ENCODE data around the gene GATAD2B.
"Not testable (repeated sequence)": the region's sequence is repeated elsewhere in the genome, so short reads cannot be mapped to it uniquely, and the experiment has no call there.

Gene GATAD2B

DNA sequence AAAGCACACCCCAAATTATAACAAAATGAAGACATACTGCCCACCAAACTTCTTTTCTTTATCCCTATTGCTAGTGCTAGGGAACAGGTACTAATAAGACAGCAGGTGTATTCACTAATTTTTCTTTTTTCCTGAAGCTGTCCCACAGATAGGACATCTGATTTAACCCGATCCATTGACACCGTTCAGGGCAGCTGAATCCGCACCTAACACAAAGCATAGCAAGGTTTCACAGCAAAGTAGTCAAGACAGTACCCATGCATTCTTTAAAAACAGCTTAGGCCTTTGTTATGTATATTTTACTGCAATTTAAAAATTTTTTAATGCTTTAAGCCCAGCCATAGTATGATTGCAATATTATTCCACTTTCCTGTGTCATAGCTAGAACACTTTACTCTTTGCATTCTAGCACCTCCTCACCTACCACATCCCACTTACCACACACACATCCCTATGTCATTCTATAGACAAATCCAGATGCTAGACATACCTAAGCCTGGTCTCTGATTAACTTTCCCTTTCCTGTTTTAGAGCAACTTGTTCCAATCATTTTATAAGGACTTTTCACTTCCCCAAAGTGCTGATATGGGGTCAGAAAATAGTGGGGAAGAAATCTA lies 40.4 kb downstream of the GATAD2B start:
- DNase-seq = peak in 1 of 3 donors; percentile 20

DNA sequence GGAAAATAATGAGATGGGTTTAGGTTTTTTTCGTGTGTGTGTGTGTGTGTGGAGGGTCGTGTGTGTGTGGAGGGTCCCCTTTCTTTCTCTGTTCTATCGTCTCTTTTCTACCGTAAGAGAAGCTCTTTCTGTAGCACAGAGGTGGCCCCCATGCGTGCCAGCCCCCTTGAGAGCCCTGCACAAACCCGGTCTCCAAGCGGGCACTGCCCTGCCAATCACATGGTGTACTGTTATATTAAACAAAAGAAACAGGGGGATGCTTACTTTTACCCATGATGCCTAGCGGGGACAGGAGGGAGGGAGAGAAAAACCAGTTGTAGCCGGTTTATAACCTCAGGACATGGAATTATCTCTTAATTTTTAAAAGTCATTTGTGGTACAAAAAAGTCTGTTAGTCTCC lies 41.0 kb downstream of the GATAD2B start:
- DNase-seq = no peak

DNA sequence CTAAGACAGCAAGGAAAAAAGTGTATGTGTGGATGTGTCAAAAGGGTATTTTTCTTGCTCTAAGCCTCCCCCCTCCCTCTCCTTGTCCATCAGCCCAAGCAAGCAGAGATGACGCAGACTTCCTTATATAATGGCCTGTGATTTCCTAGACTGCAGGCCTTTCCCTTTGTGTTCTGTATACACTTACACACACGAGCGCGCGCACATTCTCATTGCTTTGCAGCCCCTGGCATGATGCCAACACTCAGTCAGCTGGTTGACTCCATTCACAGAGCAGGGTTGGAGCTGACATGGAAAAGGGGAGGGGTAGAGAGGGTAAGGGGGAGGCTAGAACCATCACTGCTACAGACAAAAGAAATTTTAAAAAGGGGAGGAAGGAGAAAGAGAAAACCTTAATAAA lies 41.8 kb downstream of the GATAD2B start:
- peak; percentile 94 to 95 (median 95) for DNase-seq

DNA sequence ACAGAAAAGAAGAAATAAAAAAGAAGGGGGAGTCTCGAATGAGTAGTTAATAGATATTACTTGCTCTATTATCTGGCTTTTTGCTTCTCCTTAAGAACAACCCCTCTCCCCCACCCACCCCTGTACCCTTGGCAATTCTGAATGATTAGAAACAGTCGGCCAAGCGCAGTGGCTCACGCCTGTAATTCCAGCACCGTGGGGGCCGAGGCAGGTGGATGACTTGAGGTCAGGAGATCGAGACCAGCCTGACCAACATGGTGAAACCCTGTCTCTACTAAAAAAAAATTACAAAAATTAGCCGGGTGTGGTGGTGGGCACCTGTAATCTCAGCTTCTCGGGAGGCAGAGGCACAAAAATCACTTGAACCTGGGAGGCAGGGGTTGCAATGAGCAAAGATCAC lies 42.7 kb downstream of the GATAD2B start:
- no peak for DNase-seq

DNA sequence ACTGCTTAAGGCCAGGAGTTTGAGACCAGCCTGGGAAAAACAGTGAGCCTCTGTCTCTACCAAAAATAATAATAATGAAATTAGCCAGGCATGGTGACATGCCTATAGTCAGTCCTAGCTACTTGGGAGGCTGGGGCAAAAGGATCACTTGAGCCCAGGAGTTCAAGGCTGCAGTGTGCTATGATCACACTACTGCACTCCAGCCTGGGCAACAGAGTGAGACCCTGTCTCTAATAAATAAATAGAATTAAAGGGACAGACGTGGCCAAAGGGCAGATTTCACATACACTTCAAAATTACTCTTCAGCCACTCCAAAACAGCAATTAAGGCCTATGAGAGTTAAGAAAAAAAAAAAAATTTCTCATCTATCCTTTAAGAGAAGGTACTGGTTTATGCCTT lies 45.7 kb downstream of the GATAD2B start:
- no peak for DNase-seq

DNA sequence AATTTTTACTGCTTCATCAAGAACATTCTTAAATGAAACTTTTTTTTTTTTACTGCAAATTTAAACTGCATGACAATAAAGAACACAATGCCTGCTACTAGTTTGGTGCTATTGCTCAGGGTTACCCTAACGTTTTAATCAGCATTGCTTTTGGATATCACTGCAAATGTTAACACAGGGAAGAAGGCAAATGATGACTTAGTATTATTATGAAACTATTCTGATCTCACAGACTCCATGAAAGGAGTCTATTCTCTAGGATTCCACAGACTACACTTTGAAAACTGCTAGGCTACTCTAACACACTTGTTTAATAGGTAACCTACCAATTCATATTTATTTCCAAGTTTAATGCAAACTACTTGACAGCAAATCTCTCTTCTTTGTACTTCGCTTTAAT lies 49.8 kb downstream of the GATAD2B start:
- DNase-seq = peak in 1 of 3 donors; percentile 42

DNA sequence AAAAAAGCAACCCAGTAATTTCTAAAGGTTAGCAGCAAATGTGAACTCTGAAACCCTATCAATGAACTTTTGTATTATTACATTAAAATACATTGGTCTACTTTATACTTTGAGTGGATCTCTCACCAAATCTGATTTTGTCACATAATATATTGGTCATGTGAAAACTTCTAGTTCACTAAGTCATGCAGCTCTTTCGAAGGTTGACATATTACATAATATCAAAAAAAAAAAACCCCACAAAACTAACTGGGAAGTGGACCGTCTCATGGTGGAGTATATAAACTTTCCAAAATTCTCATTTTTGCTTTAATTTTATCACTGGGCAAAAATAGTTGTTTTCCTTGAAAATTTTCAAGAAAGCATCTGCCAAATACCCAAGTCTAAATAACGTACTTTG lies 50.4 kb downstream of the GATAD2B start:
- peak; percentile 34 to 79 (median 78) for DNase-seq

DNA sequence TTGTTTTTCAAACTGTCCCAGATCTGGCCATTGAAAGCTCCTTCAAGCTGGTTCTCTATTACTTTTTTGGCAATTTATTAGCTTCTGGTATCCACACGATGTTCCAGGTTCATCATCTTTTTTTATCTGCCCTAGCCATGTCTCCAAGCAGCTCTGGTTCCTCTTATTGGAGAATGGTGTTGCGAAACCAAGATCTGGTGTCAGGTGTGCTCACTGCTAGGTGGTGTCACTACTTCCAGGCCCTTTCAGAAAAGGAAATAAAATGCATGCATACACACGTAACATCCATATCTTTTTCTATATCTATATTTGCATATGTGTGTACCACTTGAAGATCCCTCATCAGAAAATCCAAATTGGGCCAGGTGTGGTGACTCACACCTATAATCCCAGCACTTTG lies 53.3 kb downstream of the GATAD2B start:
- DNase-seq = no peak

DNA sequence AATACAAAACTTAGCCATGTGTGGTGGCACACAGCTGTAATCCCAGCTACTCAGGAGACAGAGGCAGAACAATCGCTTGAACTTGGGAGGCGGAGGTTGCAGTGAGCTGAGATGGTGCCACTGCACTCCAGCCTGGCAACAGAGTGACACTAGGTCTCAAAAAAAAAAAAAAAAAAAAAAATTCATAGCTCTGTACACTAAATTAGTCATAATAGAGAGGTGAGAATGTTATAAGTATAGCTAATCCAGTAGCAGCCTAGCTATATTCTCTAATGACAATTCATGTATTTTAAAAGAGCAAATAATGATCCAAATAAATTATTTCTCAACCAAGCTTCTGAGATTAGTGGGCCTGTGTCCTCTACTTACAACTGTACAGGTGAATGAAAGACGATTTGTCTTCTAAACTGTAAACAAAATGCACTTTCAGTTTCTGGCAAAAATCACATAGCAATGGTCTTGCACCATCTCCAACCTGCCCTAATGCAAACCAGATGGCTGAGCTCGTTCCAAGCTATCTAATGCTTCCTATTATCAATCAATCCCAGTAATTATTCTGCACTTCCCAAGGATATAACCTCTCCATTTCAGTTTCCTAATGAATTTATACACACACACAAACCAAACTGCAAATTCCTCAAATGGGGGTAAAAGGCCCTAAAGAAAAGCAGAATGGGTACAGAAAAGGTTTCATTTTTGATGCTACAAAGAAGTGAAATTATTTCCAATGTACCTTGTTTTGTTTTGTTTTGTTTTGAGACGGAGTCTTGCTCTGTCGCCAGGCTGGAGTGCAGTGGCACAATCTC lies 56.5 kb downstream of the GATAD2B start:
- peak in 1 of 3 donors; percentile 14 for DNase-seq

DNA sequence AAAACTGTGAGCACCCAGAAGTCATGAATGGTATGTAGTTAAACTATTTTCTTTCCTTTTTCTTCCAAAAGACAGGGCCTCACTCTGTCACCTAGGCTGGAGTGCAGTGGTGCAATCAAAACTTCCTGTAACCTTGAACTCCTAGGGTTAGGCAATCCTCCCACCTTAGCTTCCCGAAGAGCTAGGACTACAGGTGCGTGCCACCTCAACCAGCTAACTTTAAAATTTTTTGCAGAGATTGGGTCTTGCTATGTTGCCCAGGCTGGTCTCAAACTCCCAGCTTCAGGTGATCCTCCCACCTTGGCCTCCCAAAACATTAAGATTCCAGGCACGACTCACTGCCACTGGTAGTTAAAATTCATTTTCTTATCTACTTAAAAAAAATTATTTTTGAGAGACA lies 62.5 kb downstream of the GATAD2B start:
- DNase-seq = no peak

DNA sequence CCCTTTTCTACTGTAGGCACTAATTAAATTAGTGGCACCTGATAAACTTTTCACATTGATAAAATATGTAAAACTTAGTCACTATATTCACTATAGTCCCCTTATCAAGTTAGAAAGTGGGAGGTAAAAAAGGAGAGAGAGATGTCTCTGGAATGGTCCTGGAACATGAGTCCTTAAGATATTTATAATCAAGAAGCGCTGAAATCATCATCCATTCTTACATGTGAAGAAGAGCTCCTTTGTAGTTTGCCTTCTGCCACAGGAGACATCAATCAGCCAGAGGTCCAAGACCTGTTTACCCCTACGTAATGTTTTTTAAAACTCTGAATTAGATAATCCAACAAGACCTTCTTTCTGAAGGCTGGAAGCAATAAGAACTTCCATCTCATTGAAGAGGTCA lies 65.3 kb downstream of the GATAD2B start:
- no peak for DNase-seq

DNA sequence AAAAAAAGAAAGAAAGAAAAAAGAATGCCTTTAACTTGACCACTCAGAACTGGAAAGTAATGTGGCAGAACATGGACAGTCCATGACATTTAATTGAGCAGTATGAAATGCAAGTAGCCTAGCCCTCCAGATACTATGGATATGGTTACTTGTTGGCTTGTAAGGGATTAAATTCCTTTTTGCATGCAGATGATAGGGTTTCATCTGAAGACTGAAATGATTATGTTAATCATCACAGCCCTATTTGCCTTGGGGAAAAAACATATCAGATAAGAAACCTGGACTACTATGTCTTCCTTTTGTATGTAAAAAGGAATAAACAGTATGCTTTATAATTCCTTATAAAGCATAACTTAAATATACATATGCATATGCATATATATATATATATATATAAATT lies 66.0 kb downstream of the GATAD2B start:
- no peak for DNase-seq

DNA sequence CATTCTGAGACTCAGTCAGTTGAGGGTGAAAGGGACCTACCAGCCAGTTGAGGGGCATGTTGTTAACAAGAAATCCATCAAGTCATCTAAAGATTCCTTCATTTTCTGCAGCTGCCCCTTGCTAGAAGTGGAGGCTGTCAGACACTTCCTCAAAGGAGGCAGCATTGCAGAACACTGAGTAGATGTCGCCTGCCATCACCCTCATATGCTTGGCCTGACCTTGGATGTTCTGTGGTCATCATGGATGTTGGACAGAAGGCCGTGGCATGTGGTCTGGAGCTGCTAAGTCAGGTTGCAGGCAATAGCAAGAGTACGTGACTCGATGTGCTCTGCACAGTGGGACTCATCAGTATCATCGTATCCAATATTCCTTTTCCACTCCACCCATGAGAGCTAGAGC lies 70.6 kb downstream of the GATAD2B start:
- DNase-seq = peak; percentile 26 to 47 (median 37)

DNA sequence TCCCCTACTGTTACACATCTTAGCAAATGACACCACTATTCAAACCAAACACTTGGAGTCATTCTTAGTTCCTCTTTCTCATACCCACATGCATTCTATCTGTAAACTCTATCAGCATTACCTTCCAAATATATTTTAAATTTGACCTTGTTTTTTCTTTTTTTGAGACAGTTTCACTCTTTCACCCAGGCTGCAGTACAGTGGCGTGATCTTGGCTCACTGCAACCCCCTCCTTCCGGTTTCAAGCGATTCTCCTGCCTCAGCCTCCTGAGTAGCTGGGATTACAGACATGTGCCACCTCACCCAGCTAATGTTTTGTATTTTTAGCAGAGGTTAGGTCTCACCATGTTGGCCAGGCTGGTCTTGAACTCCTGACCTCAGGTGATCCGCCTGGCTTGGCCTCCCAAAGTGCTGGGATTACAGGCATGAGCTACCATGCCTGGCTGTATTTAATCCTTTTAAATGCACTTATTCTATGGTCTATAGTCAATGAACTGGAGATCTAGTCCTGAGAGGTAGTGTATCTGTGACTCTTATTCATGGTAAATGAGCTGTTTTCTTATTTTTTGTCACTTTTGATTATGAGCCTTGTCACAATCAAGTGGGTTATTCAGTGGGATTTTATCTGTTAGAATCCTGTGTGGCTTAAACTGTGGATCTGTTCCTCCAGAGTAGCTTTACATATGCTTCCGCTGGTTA lies 73.1 kb downstream of the GATAD2B start:
- peak; percentile 37 to 56 (median 49) for DNase-seq

DNA sequence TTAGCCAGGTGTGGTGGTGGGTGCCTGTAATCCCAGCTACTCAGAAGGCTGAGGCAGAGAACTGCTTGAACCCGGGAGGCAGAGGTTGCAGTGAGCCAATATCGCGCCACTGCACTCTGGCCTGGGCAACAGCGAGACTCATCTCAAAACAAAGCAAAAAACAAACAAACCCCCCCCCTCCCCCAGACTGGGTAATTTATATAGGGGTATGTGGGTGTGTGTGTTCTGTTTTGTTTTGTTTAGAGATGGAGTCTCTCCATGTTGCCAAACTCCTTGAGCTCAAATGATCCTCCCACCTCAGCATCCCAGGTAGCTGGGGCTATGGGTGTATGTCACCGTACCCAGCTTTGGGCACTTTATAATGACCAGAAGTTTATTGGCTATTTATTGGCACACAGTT lies 74.0 kb downstream of the GATAD2B start:
- DNase-seq = no peak

DNA sequence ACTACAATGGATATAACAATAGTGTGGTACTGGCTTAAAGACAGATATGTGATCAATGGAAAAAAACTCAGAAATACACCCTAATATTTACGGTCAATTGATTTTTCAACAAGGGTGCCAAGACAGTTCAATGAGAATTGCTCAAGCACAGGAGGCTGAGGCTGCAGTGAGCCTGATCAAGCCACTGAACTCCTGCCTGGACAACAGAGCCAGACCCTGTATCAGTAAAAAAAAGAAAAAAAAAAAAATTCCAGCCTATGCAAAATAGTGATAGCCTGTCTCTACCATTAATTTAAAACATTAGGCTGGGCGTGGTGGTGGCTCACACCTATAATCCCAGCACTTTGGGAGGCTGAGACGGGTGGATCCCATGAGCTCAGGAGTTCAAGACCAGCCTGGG lies 77.6 kb downstream of the GATAD2B start:
- DNase-seq = no peak

DNA sequence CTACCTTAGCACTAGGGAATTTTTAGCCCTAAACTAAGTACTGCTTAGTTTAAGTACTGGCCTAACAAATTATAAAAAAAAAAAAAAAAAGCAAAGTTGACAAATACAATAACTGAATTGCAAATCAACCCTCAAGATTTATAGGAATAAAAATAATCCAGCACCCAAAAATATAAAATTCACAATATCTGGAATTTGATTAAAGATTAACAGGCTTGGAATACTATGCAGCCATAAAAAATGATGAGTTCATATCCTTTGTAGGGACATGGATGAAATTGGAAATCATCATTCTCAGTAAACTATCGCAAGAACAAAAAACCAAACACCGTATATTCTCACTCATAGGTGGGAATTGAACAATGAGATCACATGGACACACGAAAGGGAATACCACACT lies 78.4 kb downstream of the GATAD2B start:
- not testable (repeated sequence) for DNase-seq

DNA sequence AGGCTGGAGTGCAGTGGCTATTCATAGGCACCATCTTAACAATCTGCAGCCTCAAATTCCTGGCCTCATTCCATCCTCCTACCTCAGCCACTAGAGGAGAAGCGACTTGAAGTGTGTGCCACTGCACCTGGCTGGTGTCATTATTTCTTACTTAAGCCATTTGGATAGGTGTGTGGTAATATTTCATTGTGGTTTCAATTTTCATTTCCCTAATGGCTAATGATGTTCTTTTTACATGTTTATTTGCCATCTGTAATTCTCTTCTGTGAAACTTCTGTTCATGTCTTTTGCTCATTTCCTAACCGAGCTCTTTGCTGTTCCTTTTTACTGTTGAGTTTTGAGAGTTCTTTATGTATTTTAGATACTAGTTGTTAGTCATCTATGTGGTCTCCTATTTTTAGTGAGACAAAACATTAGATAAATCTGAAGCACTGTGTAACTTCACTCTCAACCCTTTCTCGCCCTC lies 80.7 kb downstream of the GATAD2B start:
- no peak for DNase-seq

DNA sequence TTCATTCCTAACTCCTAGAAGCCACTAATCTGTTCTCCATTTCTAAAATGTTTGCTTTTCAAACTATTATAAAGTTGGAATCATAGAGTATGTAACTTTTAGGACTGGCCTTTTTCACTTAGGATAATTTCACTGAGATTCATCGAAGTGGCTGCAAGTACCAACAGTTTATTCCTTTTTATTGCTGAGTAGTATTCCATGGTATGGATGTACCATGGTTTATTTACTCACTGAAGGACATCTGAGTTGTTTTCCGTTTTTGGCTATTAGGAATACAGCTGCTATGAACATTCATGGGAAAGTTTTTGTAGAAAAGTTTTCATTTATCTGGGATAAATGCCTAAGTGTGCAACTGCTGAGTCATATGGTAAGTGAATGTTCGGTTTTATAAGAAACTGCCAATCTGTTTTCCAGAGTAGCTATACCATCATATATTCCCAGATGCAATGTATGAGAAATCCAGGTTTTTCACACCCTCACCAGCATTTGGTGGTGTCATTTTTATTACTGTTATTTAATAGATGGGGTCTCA lies 81.2 kb downstream of the GATAD2B start:
- no peak for DNase-seq

DNA sequence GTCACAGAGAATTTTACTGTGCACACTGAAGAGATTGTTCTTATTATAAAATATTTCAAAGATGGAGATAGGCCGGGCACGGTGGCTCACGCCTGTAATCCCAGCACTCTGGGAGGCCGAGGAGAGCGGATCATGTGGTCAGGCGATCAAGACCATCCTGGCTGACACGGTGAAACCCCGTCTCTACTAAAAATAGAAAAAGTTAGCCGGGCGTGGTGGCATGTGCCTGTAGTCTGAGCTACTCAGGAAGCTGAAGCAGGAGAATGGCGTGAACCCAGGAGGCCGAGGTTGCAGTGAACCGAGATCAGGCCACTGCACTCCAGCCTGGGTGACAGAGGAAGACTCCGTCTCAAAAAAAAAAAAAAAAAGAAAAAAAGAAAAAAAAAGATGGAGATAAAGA lies 82.0 kb downstream of the GATAD2B start:
- not testable (repeated sequence) for DNase-seq

DNA sequence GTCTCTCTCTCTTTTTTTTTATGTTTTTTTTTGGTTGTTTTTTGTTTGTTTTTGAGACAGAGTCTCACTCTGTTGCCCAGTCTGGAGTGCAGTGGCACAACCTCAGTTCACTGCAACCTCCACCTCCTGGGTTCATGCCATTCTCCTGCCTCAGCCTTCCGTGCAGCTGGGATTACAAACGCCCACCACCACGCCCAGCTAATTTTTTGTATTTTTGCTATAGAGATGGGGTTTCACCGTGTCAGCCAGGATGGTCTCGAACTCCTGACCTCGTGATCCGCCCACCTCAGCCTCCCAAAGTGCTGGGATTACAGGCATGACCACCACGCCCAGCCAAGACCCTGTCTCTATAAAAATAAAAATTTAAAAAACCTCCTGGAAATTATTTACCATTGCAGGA lies 88.8 kb downstream of the GATAD2B start:
- DNase-seq = not testable (repeated sequence)

DNA sequence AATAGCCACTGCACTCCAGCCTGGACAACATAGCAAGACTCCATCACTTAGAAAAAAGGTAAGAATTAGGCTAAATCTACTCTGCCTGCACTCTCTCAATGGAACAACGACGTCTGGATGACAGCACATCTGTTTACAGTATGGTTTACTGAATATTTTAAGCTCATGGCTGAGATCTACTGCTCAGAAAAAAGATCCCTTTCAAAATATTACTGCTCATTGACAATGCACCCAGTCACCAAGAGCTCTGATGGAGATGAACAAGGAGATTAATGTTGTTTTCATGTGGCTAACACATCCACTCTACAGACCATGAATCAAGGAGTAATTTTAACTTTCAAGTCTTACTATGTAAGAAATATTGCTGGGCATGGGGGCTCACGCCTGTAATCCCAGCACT lies 89.6 kb downstream of the GATAD2B start:
- no peak for DNase-seq

DNA sequence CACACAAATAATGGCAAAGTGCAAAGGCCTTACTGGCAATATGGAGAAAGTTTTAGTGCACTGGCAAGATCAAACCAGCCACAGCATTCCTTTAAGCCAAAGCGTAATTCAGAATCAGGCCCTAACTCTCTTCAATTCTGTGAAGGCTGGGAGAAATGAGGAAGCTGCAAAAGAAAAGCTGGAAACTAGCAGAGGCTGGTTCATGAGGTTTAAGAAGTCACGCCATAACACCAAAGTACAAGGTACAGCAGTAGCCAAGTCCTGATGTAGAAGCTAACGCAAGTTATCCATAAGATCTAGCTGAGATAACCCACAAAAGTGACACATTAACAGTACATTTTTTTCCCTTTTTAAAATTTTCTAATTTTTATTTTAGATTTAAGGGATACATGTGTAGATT lies 90.5 kb downstream of the GATAD2B start:
- DNase-seq = no peak

DNA sequence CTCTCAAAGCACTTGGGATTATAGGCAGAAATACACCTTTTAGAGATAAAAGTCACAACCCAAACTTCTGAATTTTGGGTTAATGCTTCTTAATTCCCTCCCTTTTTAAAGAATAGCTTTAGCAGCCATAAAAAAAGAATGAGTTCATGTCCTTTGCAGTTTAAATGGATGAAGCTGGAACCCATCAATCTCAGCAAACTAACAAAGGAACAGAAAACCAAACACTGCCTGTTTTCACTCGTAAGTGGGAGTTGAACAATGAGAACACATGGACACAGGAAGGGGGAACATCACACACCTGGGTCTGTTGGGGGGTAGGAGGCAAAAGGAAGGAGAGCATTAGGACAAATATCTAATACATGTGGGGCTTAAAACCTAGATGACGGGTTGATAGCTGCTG lies 91.7 kb downstream of the GATAD2B start:
- no peak for DNase-seq

Data from suppressor macrophage treated with lipopolysaccharide for 1 hour (primary cell).